CD1c-positive myeloid dendritic cell (primary cell): ENCODE data around the gene ARF6.
"Not testable (repeated sequence)": the region's sequence is repeated elsewhere in the genome, so short reads cannot be mapped to it uniquely, and the experiment has no call there.

Experiments
- DNase-seq: peaks from one replicate; pipeline ENCODE4 v3.0.0-alpha.2; 2016; ENCODE audit errors: extremely low spot score

ARF6 gene

DNA sequence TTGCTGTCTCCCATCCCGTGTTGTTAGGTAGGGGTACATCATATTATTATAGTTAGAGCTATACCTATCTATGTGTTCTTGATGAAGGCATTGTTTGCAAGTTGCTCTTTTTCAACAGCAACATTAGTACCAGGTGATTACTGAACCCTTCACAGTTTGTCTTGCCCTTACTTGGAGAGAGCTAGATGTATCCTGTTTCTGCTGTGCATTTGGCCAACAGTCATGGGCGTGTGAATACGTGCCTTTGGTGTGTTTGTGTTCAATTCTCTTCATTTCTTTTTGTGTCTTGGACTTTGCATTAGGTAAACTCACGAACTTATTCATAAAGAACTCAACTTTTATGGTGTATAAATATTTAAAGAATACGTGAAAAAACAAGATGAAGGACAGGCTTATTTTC, 14.3 kb downstream of the ARF6 start:
- DNase-seq: no peak

DNA sequence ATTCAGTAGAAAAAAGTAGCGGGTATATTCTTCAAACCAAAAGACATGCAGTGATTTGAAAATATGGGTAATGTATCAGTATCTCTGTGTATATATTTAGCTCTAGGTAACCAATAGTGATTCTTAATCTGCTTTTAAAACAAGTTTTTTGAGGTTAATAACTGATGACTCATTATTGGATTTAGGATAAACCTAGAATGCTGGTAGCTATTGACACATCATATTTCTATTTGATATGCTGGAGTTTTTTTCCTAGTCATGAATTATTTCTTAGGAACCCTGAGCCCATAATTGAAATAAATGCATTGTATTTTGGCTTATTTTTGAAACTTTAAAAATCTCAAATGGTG, 15.5 kb downstream of the ARF6 start:
- peak; percentile 22 for DNase-seq

DNA sequence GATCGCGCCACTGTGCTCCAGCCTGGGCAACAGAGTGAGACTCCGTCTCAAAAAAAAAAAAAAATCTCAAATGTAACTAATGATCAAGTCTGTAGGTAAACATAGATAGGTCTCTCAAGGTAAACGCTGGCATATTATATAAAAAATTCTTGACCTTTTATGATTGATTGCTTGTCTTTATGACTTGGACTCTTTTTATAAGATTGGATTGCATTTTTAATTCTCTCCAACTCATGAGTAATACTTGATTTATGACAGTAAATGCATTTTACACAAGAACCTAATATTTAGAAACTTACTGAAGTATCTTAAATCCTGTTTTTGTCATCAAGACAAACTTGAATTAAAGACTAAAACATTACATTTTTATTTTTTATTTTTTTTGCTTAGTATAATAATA, 16.1 kb downstream of the ARF6 start:
- no peak for DNase-seq

DNA sequence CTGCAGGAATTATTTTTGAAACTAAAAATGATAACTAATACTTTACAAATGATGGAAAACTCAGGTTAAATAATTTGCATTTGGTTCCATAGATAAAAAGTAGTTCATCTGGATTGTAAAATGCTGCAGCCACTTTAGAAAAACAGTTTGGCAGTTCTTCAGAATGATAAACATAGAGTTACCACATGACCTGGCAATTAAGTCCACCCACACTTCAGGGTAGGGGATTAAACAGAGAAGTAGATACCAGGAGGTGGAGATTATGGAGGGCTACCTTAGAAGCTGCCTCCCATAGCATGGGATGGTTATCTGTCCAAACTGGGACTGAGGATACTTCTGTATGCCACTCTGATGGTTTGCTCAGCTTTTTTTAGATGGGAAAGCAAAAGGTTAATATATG, 22.2 kb downstream of the ARF6 start:
- DNase-seq: no peak

DNA sequence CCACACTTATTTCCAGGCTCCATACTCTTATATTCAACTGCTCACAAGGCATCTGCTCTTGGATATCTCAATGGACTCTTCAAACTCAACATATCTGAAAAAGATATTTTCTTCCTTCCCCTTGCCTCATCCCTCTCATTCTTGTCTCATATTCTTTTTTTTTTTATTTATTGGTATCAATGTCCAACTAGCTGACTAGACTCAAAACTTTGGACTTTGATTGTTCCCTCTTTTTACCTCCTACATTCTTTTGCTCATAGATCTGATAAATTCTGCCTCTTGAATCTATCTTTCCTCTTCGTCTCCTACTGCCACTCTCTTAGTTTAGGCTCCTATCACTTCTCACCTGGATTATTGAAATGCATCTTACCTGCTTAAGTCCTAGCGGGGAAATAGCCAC, 25.8 kb downstream of the ARF6 start:
- no peak for DNase-seq

DNA sequence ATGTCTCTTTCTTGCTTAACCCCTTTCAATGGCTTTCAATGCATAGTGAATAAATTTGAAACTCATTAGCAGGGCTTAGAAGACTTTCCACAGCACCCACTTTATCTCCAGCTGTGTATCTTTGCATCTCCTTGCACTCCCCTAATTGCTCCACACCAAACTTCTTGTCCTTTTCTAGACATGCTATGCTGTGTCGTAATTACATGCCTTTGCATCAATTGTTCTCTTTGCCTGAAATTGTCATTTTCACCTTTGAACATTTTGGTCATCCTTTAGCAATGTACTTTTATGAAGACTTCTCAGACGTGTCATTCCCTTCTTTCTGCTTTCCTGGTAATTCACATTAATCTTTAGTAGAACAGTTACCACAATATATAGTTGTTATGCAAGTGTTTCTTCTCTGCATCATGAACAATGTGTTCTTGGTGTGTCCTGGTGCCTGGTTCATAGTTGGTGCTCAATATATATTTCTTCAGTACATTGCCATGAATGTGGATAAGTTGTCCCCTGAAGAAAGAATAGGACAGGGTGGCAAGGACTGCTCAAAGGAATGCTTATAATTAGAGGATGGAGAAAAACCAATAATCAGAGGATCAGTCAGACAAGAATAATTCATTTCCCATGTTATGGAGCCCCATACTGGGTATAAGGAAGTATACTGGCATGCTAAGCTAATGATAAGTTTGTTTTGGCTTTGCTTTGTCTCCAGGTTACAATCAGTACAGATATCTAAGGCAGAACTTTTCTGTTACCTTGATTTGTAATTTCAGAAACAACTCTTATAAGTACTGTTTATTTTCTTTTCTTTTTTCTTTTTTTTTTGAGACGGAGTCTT, 27.2 kb downstream of the ARF6 start:
- DNase-seq: no peak

DNA sequence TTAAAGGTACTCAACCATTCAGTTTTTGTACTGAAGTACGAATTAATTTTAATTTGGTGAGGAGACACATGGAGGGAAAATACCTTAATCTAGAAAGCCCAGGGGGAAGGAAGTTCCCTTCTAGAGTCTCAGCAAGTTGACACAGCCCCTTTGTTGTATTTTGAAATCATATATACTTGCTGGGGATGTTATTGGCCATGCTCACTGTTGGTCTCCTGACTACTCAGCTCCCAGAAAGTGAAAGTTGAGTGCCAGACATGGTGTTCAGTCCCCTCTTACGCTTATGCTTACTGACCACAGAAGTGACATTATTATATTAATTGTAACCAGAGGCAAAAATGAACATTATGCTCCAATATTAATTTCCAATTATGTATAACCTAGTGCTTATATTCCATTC, 28.1 kb downstream of the ARF6 start:
- no peak for DNase-seq

DNA sequence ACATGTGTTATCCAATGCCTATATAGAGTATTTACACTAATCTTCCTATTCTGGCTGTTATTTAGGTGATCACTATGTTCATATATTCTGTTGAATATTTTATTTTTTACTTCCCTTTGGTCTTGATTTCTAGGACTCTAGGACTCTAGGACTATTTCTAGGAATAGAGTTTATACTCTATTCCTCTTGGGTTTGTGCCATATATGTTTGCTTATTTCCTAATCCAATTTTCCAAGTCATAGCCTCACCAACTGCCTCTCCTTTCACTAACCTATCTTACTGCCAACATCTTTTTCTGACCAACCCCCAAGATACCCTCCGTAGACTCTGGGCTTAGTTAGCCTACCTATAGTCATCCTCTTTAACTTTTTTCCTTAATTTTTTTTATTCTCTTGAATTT, 28.5 kb downstream of the ARF6 start:
- DNase-seq: no peak

DNA sequence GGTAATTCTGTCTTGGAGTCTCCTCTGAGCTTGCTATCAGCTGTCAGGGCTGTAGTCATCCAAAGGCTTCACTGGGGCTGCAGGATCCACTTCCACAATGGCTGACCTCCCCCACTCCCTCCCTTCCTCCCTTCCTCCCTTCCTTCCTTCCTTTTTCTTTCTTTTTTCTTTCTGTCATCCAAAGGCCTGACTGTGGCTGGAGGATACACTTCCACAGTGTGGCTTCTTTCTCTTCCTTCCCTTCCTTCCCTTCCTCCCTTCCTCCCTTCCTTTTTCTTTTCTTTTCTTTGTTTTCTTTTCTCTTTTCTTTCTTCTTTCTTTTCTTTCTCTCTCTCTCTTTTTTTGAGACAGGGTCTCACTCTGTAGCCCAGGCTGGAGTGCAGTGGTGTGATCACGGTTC, 30.6 kb downstream of the ARF6 start:
- no peak for DNase-seq

DNA sequence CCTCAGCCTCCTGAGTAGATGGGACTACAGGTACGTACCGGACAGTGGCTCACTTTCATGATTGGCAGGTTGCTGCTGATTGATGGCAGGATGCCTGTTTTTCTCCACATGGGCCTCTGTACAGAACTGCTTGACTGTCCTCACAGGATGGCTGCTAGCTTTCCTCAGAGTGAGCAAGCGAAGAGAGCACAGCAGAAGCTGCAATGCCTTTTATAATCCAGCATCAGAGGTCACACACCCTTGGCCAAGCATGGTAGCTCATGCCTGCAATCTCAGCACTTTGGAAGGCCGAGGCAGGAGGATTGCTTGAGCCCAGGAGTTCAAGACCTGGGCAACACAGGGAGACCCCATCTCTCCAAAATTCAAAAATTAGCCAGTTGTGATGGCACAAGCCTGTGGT, 31.0 kb downstream of the ARF6 start:
- no peak for DNase-seq

DNA sequence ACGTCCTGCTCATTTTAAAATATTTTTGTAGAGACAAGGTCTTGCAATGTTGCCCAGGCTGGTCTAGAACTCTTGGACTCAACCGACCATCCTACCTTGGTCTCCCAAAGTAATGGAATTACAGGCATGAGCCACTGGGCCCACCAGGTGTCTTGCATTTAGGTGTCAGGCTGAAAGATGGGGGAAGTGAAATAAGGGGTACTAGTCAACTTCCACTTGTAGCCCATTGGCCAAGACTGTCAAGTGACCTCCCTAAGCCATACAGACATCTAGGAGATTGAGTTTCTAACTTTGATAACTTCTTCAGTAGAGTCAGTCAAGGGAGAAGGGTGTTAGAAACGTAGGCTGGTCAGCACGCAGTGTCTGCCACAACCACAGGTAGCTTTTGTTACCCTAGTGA, 32.0 kb downstream of the ARF6 start:
- DNase-seq: no peak

DNA sequence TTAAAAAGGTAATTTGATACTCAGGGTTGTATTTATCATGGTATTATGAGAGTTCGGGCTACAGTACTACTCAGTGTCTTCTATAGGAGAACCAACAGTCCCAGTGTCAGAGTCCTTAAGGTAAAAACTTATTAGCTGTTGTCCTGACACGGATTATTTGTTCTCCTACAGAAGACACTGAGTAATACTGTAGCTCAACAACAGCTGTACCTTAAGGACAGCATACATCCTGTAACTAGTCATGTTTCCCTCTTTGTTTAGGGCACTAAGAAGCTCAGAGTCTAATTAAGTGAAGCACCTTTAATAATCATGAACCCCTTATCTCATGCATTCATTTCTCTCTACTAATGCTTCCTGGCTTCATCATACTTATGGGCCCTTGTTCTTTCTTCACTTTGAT, 33.9 kb downstream of the ARF6 start:
- DNase-seq: no peak

DNA sequence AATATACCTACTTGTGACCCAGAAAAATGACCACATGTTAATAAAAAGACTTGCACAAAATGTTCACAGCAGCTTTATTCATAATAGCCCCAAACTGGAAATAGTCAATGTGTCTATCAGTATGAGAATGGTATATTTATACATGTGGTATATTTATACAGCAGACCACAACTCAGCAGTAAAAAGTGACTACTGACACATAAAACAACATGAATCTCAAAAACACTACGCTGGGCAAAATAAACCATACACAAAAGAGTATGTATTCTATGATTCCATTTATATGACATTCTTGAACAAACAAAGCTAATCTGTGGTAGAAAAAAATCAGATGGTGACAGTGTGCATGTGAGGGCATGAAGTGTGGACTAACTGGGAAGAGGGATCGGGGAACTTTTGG, 35.1 kb downstream of the ARF6 start:
- no peak for DNase-seq

DNA sequence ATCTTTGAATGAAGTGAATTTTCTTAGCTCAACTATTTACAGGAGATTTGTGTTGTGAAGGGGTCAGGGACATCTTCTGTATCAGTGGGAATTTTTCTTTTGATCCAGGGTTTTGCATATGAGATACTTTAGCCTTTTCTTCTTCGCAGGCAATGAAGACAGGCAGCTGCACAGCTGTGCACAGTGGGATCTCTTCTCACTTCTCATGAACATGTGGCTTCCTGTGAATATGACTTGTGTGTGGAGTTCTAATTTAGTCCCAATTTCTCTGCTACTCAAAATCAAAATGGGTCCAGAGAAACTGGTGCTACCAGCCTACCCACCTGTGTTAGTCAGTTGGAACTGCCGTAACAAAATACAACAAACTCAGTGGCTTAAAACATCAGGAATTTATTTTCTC, 37.8 kb downstream of the ARF6 start:
- DNase-seq: no peak

DNA sequence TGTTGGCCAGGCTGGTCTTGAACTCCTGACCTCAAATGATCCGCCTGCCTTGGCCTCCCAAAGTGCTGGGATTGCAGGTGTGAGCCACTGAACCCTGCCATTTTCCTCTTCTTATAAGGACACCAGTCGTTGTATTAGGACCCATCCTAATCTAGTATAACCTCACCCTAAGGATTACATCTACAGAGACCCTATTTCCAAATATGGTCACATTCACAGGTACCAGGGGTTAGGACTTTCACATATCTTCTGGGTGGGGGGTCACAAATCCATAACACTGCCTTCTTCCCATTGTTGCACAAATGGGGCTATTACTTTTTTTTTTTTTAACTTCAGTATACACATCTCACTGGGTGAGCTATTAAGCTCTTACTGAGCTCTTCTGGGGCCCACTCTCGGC, 38.6 kb downstream of the ARF6 start:
- no peak for DNase-seq

DNA sequence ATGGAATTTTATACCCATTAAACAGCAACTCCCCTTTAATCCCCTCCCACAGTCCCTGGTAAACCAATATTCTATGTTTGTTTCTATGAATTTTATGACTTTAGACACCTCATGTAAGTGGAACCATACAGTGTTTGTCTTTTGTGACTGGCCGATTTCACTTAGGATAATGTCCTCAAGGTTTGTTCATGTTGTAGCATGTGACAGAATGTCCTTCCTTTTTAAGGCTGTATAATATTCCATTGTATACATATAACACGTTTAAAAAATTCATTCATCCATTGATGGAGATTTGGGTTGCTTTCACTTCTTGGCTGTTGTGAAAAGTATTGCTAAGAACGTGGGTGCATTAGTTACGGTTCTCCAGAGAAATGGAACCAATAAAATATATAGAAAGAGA, 40.2 kb downstream of the ARF6 start:
- DNase-seq: no peak

DNA sequence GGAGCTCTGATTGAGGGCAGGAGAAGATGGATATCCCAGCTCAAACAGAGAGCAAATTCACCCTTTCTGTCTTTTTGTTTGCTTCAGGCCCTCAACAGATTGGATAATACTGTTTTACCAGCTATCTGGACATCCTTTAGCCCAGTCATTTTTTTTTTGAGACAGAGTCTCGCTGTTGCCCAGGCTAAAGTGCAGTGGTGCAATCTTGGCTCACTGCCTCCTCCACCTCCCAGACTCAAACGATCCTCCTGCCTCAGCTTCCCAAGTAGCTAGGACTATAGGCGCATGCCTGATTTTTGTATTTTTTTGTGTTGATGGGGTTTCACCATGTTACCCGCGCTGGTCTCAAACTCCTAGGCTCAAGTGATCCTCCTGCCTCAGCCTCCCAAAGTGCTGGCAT, 40.8 kb downstream of the ARF6 start:
- no peak for DNase-seq

DNA sequence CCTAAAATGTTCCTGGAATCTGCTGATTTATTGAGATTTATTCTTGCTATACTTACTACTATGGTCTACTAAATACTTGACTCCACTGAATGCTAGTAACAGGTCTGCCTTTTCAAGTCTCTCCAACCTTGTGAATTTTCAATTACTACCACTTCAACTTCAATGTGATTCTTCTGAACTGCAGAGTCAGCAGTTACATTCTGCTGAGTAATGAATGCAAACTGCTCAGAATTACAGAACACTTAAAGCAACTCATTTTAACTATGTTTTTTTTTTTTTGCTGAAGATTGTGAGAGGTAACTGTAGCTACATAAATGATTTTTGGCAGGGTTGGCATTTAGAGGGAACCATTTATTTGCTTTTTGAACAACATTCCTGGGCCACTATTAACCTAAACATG, 41.8 kb downstream of the ARF6 start:
- DNase-seq: no peak

DNA sequence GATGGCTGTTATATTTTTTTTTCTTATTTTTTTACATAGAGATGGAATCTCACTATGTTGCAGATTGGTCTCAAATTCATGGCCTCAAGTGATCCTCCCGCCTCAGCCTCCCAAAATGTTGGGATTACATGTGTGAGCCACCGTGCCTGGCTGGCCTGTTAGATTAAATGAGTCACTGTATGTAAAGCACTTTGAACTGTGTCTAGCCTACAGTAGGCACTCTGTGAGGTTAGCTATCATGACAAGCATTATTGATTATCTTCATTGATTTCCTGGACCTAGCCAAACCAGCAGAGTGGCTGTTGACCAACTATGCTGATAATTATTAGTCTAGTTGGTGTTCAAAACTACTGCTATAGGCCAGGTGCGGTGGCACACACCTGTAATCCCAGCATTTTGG, 42.6 kb downstream of the ARF6 start:
- no peak for DNase-seq

DNA sequence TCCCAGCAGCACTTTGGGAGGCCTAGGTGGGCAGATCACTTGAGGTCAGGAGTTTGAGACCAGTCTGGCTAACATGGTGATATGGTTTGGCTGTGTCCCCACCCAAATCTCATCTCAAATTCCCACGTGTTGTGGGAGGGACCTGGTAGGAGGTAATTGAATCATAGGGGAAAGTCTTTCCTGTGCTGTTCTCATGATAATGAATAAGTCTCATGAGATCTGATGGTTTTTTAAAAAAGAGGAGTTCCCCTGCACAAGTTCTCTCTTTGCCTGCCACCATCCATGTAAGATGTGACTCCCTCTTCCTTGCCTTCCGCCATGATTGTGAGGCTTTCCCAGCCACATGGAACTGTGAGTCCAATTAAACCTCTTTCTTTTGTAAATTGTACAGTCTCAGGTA, 43.4 kb downstream of the ARF6 start:
- not testable (repeated sequence) for DNase-seq

DNA sequence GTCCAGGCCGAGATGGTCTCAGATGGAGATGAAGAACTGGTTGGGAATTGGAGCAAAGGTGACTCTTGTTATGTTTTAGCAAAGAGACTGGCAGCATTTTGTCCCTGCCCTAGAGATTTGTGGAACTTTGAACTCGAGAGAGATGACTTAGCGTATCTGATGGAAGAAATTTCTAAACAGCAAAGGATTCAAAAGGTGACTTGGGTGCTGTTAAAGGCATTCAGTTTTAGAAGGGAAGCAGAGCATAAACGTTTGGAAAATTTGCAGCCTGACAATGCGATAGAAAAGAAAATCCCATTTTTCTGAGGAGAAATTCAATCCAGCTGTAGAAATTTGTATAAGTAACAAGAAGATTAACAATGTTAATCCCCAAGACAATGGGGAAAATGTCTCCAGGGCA, 44.0 kb downstream of the ARF6 start:
- not testable (repeated sequence) for DNase-seq

DNA sequence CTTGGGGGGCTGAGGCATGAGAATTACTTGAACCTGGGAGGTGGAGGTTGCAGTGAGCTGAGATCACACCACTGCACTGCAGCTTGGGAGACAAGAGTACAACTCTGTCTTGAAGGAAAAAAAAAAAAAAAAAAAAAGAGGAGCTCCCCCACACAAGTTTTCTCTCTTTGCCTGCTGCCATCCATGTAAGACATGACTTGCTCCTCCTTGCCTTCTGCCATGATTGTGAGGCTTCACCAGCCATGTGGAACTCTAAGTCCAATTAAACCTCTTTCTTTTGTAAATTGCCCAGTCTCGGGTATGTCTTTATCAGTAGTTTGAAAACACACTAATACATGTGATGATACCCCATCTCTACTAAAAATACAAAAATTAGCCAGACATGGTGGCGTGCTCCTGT, 46.3 kb downstream of the ARF6 start:
- not testable (repeated sequence) for DNase-seq

DNA sequence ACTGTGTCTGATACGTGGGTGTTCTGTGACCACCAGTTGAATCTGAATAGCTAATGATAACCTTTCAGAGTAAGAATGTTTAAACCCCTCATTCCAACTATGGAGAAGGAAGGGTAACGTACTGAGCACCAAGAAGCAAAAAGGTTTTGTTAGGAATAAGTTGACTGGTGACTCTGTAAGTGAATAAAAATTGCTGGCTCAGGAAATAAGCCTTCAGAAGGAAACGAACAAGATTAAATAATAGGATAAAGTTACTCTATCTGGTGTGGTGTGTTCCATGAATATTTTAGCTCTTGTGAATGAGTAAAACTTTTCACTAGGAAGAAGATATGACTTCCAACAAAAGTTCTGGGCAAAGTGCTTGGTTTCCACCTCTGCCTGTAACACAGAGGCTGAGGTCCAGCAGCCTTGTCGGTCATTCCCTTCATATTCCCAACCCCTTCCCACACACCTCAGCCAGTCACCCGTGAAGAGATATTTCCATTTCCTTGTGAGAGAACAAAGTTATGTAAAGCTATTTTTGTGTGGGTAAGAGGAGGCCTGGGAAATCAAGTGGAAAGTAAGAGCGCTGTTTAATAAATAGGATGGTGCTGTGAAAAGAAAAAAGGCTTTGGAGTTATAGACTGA, 47.1 kb downstream of the ARF6 start:
- no peak for DNase-seq
